Thyroid gland (tissue), 4 donors: ENCODE measurements around the gene KIFBP. TPM values are rescaled to one million over a fixed set of nuclear protein-coding genes. Genes with fewer than 3 reads are reported as not detected.

Experiments
- DNase-seq, 2 donors: peaks; one replicate each; pipeline ENCODE4 v3.0.0-alpha.2; 2019
- H3K27ac ChIP-seq, 3 donors: fragments of 200-600 bp; sonication (generic); 1 replicate in 2 of 3; 2 replicates in 1 of 3; pipeline ENCODE4 v1.5.1; 2016 to 2019; ENCODE audit warnings: mild to moderate bottlenecking in 1 of 3, moderate library complexity in 1 of 3
- H3K27me3 ChIP-seq: fragments of 200-600 bp; sonication (generic); one replicate; pipeline ENCODE4 v1.5.1; 2019
- H3K36me3 ChIP-seq, 2 donors: fragments of 200-600 bp; sonication (generic); one replicate each; pipeline ENCODE4 v1.5.1; 2016 to 2019
- H3K4me1 ChIP-seq, 2 donors: fragments of 200-600 bp; sonication (generic); one replicate each; pipeline ENCODE4 v1.5.1; 2017 to 2019
- H3K4me3 ChIP-seq, 3 donors: fragments of 200-600 bp; sonication (generic); replicated peaks in 1 of 3; 1 replicate in 2 of 3; 2 replicates in 1 of 3; pipeline ENCODE4 v1.5.1; 2016; ENCODE audit warnings: mild to moderate bottlenecking in 1 of 3
- H3K9me3 ChIP-seq: fragments of 200-600 bp; sonication (generic); one replicate; pipeline ENCODE4 v1.5.1; 2017
- CTCF ChIP-seq, 6 experiments: fragments of 200-600 bp in 3 of 6; fragments of 450-650 bp in 3 of 6; sonication (generic) in 3 of 6; IDR thresholded peaks; one replicate each; pipeline ENCODE4 v1.5.1; 2016 to 2019; ENCODE audit warnings: antibody characterized with exemption in 6 of 6, mild to moderate bottlenecking in 2 of 6, inconsistent platforms in 1 of 6, moderate library complexity in 1 of 6
- POLR2A ChIP-seq, 2 donors: fragments of 450-650 bp; IDR thresholded peaks; one replicate each; pipeline ENCODE4 v1.6.1; 2017; ENCODE audit warnings: antibody characterized with exemption in 2 of 2, mild to moderate bottlenecking in 2 of 2, moderate library complexity in 1 of 2
- WGBS, 2 donors: methylation state at CpG; one replicate each; pipeline ENCODE4 v1.1.5; 2017; 5-methylcytosine and 5-hydroxymethylcytosine counted together
- intact Hi-C: fragments of 100-400 bp; cut with DNase I; formaldehyde crosslinking; loops from one replicate; pipeline ENCODE4 v1.15.1; 2023
- total RNA-seq, 4 donors: library from RNA; depleted of rRNA; stranded (reverse); fragments of >200 nt; gene quantifications; one replicate each; pipeline ENCODE4 v1.2.3, GENCODE V29; 2016

KIFBP gene
- total RNA-seq, 4 donors from 2014 or later, result 37.9 to 54.1 (median 42.8) TPM

DNA sequence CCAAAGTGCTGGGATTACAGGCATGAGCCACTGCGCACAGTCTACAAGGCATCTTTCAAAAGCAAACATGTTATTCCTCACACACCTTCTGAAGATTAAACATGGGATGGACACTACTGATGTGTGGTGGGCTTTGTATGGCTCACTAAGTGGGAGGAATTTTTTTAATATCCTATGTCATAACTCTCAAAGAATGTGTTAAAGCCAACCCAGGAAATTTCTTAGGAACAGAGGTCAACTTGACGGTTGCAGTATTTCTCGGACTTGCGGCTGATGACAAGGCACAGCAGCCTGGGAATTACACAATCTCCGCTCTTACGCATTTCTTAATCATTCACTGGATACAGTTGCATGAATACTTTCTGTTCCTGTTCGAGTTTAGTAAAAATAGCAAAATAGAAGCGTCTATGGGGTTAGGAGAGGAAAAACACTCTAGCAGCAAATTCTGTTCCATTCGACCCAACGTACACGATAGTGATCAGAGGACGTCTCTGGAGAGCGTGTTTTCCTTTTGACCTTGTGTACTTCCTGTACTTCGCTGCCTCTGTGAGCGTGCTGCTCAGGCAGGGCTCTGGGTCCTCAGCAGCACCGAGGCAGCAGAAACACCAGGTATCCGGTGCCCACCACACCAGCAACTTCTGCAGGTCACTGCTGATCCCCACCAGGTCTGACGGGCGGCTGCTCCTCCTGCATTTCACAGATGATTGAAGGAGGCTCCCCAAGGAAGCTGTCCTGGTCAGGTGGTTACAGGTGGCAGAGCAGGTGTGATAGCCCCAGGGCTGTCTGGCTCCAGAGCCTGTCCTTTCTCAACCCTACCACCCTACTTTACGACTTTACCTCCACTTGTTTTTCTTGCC, 72.9 kb downstream of the KIFBP start:
- peak in 1 of 2 donors; percentile 7 for DNase-seq

GRCh38 chr10:69062901-69063300, 74.3 kb downstream of the KIFBP start:
- Histone ChIP-seq H3K27ac (no peak overlapping the region), H3K4me1 (peaks cover 5 to 13% of the 10 kb centered on the region in 2 donors), H3K9me3 (no peaks in the 10 kb centered on the region)

More for the DNA sequence above, 72.9 kb downstream of the KIFBP start:
- Histone ChIP-seq H3K36me3 (no peaks in the 10 kb centered on the region), H3K27ac (peak overlapping the region; percentile 76 to 90 (median 83)), H3K4me3 (no peak overlapping the region), H3K4me1 (peaks cover 5 to 13% of the 10 kb centered on the region in 2 donors), H3K9me3 (no peaks in the 10 kb centered on the region), H3K27me3 (no peaks in the 10 kb centered on the region)
- intact Hi-C loops, result no loop called here
- 40 to 43% methylated on average over 20 of the region's 20 CpGs for WGBS, 2 donors
- TF ChIP-seq CTCF (IDR thresholded peaks at IDR 0.05), result no peak
- no peak for TF ChIP-seq POLR2A (IDR thresholded peaks at IDR 0.05)

DNA sequence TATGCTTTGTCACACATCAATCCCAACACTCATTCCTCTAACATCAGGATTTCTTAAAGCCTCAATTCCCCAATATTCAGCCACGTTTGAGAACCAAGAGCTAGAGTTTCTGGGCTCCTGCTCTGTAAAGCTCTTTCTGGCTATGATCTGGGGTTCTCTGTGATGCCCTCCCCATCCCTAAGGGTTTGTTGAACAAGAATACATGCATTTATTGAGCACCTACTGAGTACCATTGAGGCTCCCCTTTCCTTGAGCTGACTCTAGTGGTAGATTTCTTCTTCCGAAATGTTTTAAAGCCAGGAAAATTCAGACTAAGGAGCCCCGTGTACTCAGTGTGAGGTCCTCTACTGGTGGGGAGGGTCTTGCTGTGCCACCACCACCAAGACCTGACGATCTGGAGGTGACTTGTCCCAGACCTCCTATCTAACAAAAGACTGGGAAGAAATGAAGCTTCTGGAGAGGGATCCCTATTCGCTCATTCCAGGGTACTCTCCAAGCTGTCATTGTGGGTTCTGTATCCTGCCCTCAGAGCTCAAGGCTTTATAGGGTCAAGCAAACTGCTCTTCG, 76.2 kb downstream of the KIFBP start:
- TF ChIP-seq POLR2A (IDR thresholded peaks at IDR 0.05) (no peak), CTCF (IDR thresholded peaks at IDR 0.05) (no peak)

More at GRCh38 chr10:69062901-69063300, 74.3 kb downstream of the KIFBP start:
- Histone ChIP-seq H3K4me3 (no peak overlapping the region), H3K36me3 (no peaks in the 10 kb centered on the region), H3K27me3 (no peaks in the 10 kb centered on the region)
- intact Hi-C loops, result no loop called here
- 91 to 97% methylated on average over 5 of the region's 5 CpGs for WGBS, 2 donors
- TF ChIP-seq POLR2A (IDR thresholded peaks at IDR 0.05) (no peak), CTCF (IDR thresholded peaks at IDR 0.05) (no peak)
- no peak for DNase-seq

GRCh38 chr10:69065406-69066361, 77.1 kb downstream of the KIFBP start:
- DNase-seq, result no peak
- Histone ChIP-seq H3K27me3 (no peaks in the 10 kb centered on the region), H3K27ac (peak overlapping the region; percentile 15 to 41 (median 26)), H3K36me3 (no peaks in the 10 kb centered on the region), H3K9me3 (no peaks in the 10 kb centered on the region), H3K4me1 (peaks cover 5 to 13% of the 10 kb centered on the region in 2 donors), H3K4me3 (no peak overlapping the region)
- no peak for TF ChIP-seq CTCF (IDR thresholded peaks at IDR 0.05)
- TF ChIP-seq POLR2A (IDR thresholded peaks at IDR 0.05), result no peak
- WGBS, 2 donors, result 55 to 69% methylated on average over 8 of the region's 8 CpGs
- intact Hi-C loops, result no loop called here

More for the DNA sequence above, 76.2 kb downstream of the KIFBP start:
- Histone ChIP-seq H3K9me3 (no peaks in the 10 kb centered on the region), H3K4me1 (peaks cover 5 to 13% of the 10 kb centered on the region in 2 donors), H3K27me3 (no peaks in the 10 kb centered on the region), H3K27ac (peak overlapping the region in 1 of 3 donors; percentile 27), H3K4me3 (no peak overlapping the region), H3K36me3 (no peaks in the 10 kb centered on the region)
- intact Hi-C loops, result no loop called here
- DNase-seq, result no peak
- WGBS, 2 donors, result 90 to 92% methylated on average over 6 of the region's 6 CpGs

Other genes with a start within 250 kb of the KIFBP start
- gene STOX1, start 161.3 kb upstream of the KIFBP start, total RNA-seq, result 10 to 100 TPM in 2 of 4 donors, 1 to 10 TPM in 2; 8.5 to 14.9 (median 10.0) TPM
- gene DDX50, start 87.5 kb upstream of the KIFBP start, total RNA-seq, result 10 to 100 TPM; 36.3 to 51.3 (median 41.7) TPM
- gene DDX21, start 32.6 kb upstream of the KIFBP start, total RNA-seq, result 10 to 100 TPM; 30.9 to 56.1 (median 38.1) TPM
- gene SRGN, start 99.3 kb downstream of the KIFBP start, total RNA-seq, result 100 to 1,000 TPM in 1 of 4 donors, 10 to 100 TPM in 3; 30.7 to 140 (median 40.3) TPM
- 10 to 100 TPM; 32.5 to 41.0 (median 36.7) TPM for gene VPS26A, start 135.4 kb downstream of the KIFBP start, total RNA-seq
- 10 to 100 TPM; 25.1 to 31.6 (median 27.8) TPM for gene SUPV3L1, start 191.4 kb downstream of the KIFBP start, total RNA-seq
- gene HKDC1, start 231.5 kb downstream of the KIFBP start, total RNA-seq, result 10 to 100 TPM in 2 of 4 donors, 1 to 10 TPM in 2; 2.4 to 21.1 (median 8.5) TPM